Gastrocnemius medialis (tissue), 4 donors: ENCODE measurements around the gene NR1H4. TPM values are rescaled to one million over a fixed set of nuclear protein-coding genes. Genes with fewer than 3 reads are reported as not detected.

Experiments used
- ATAC-seq, 2 donors: fragments of 150-250 bp; one replicate each; pipeline ENCODE4 v1.9.1; 2016
- DNase-seq, 2 donors: peaks; one replicate each; pipeline ENCODE4 v3.0.0-alpha.2; 2019
- H3K27ac ChIP-seq, 4 donors: fragments of 200-600 bp; sonication (generic); 1 replicate in 1 of 4; 2 replicates in 3 of 4; pipeline ENCODE4 v1.5.1; 2016 to 2018; ENCODE audit warnings: mild to moderate bottlenecking in 2 of 4, moderate library complexity in 1 of 4
- H3K27me3 ChIP-seq, 3 donors: fragments of 200-600 bp; sonication (generic) in 2 of 3; 1 replicate in 1 of 3; 2 replicates in 2 of 3; pipeline versions ENCODE4 v1.5.1 to v1.6.0; 2016 to 2019; ENCODE audit warnings: mild to moderate bottlenecking in 1 of 3, moderate library complexity in 1 of 3
- H3K36me3 ChIP-seq, 2 donors: fragments of 200-600 bp; sonication (generic) in 1 of 2; one replicate each; pipeline ENCODE4 v1.5.1; 2017 to 2018
- H3K4me1 ChIP-seq, 2 donors: fragments of 200-600 bp; sonication (generic) in 1 of 2; one replicate each; pipeline ENCODE4 v1.5.1; 2016 to 2017; ENCODE audit warnings: mild to moderate bottlenecking in 2 of 2
- H3K4me3 ChIP-seq, 4 donors: fragments of 200-600 bp; sonication (generic) in 3 of 4; 1 replicate in 1 of 4; 2 replicates in 3 of 4; pipeline ENCODE4 v1.5.1; 2016 to 2019; ENCODE audit warnings: mild to moderate bottlenecking in 2 of 4
- H3K9me3 ChIP-seq, 3 donors: fragments of 200-600 bp; sonication (generic) in 2 of 3; 1 replicate in 1 of 3; 2 replicates in 2 of 3; pipeline ENCODE4 v1.5.1; 2016 to 2019
- CTCF ChIP-seq, 5 experiments: fragments of 450-650 bp in 3 of 5; fragments of 200-600 bp in 2 of 5; sonication (generic) in 2 of 5; IDR thresholded peaks in 4 of 5; conservative IDR thresholded peaks in 1 of 5; 1 replicate in 4 of 5; 2 replicates in 1 of 5; pipeline ENCODE4 v1.5.1; 2016 to 2019; ENCODE audit warnings: antibody characterized with exemption in 5 of 5, mild to moderate bottlenecking in 3 of 5, moderate library complexity in 3 of 5
- POLR2A ChIP-seq, 2 donors: fragments of 450-650 bp; IDR thresholded peaks; one replicate each; pipeline ENCODE4 v1.6.1; 2017; ENCODE audit warnings: antibody characterized with exemption in 2 of 2, mild to moderate bottlenecking in 2 of 2, moderate library complexity in 2 of 2
- in situ Hi-C, 4 donors: fragments of 200-750 bp; cut with MboI; loops; one replicate each; pipeline versions ENCODE4 v1.15.0 to v1.8.0; 2017; ENCODE audit warnings: low sequenced_read_pairs in 4 of 4
- intact Hi-C: fragments of 100-400 bp; cut with DNase I; formaldehyde crosslinking; loops from one replicate; pipeline ENCODE4 v1.15.1; 2023; ENCODE audit warnings: low total_unique reads
- total RNA-seq, 4 donors: library from RNA; depleted of rRNA; stranded (reverse); fragments of >200 nt; gene quantifications; one replicate each; pipeline versions ENCODE4 v1.1.0 to v1.2.3, GENCODE V29; 2016

NR1H4 gene
- total RNA-seq, 4 donors from 2014 or later: 0.20 TPM; not detected in 3

GRCh38 chr12:100484183-100484886 is 10.7 kb downstream of the NR1H4 start:
- H3K27me3 ChIP-seq: no peaks in the 10 kb centered on the region
- ATAC-seq (no peak), DNase-seq (no peak)
- in situ Hi-C loops: no loop called here
- H3K4me3 ChIP-seq: no peak overlapping the region
- H3K4me1 ChIP-seq: no peaks in the 10 kb centered on the region
- no peaks in the 10 kb centered on the region for H3K36me3 ChIP-seq
- no peak for TF ChIP-seq POLR2A (IDR thresholded peaks at IDR 0.05)
- no peak for TF ChIP-seq CTCF (IDR thresholded peaks at IDR 0.05 in 4 of 5, conservative IDR thresholded peaks at IDR 0.05 in 1 of 5)
- H3K9me3 ChIP-seq: no peaks in the 10 kb centered on the region
- H3K27ac ChIP-seq: no peak overlapping the region
- intact Hi-C loops: no loop called here

- Histone ChIP-seq H3K9me3 (no peaks in the 10 kb centered on the region), H3K36me3 (no peaks in the 10 kb centered on the region), H3K4me3 (no peak overlapping the region), H3K27me3 (no peaks in the 10 kb centered on the region), H3K27ac (no peak overlapping the region), H3K4me1 (no peaks in the 10 kb centered on the region)
- in situ Hi-C loops: no loop called here
- ATAC-seq (no peak), DNase-seq (no peak)
- intact Hi-C loops: no loop called here
- TF ChIP-seq POLR2A (IDR thresholded peaks at IDR 0.05): no peak
Observed at GRCh38 chr12:100484891-100485471, 11.3 kb downstream of the NR1H4 start.

GRCh38 chr12:100485983-100486382 is 12.3 kb downstream of the NR1H4 start:
- Histone ChIP-seq H3K9me3 (no peaks in the 10 kb centered on the region), H3K4me1 (no peaks in the 10 kb centered on the region), H3K36me3 (no peaks in the 10 kb centered on the region), H3K4me3 (no peak overlapping the region), H3K27me3 (no peaks in the 10 kb centered on the region), H3K27ac (no peak overlapping the region)
- DNase-seq (no peak), ATAC-seq (no peak)
- TF ChIP-seq POLR2A (IDR thresholded peaks at IDR 0.05) (no peak), CTCF (IDR thresholded peaks at IDR 0.05 in 4 of 5, conservative IDR thresholded peaks at IDR 0.05 in 1 of 5) (no peak)
- in situ Hi-C loops: no loop called here
- intact Hi-C loops: no loop called here

GRCh38 chr12:100489251-100489820 is 15.7 kb downstream of the NR1H4 start:
- no peak for ATAC-seq
- in situ Hi-C loops: no loop called here

More at GRCh38 chr12:100489251-100489820, 15.7 kb downstream of the NR1H4 start:
- Histone ChIP-seq H3K9me3 (no peaks in the 10 kb centered on the region), H3K4me3 (no peak overlapping the region), H3K27ac (no peak overlapping the region), H3K27me3 (no peaks in the 10 kb centered on the region), H3K36me3 (no peaks in the 10 kb centered on the region), H3K4me1 (no peaks in the 10 kb centered on the region)
- TF ChIP-seq CTCF (IDR thresholded peaks at IDR 0.05 in 4 of 5, conservative IDR thresholded peaks at IDR 0.05 in 1 of 5): no peak
- TF ChIP-seq POLR2A (IDR thresholded peaks at IDR 0.05): no peak
- no peak for DNase-seq
- intact Hi-C loops: no loop called here
